NCI-H2227 treated with DMSO at 0.1 percent for 48 hours (cell line): ENCODE measurements around the gene GSC.
"Not testable (repeated sequence)": the region's sequence is repeated elsewhere in the genome, so short reads cannot be mapped to it uniquely, and the experiment has no call there.

Experiments used
- DNase-seq: peaks from one replicate; lab custom pipeline; 2025; lab: John Stamatoyannopoulos, UW

The GSC gene

GRCh38 chr14:94769391-94770250 is at the start of gene GSC:
Gene GSC (minus strand): TSS chr14:94770113. CDS start chr14:94770015, 98 bp downstream.
- no peak for DNase-seq

GRCh38 chr14:94819531-94819930 is 49.6 kb upstream of the GSC start:
- DNase-seq = no peak

- no peak for DNase-seq
Measured at GRCh38 chr14:94816113-94816512, 46.2 kb upstream of the GSC start.

GRCh38 chr14:94805680-94806288 is 35.9 kb upstream of the GSC start:
- DNase-seq = no peak

GRCh38 chr14:94801225-94801624 is 31.3 kb upstream of the GSC start:
- DNase-seq = no peak

GRCh38 chr14:94800764-94801163 is 30.9 kb upstream of the GSC start:
- not testable (repeated sequence) for DNase-seq

- DNase-seq = no peak
Measured at GRCh38 chr14:94797887-94798286, 28.0 kb upstream of the GSC start.

- no peak for DNase-seq
Measured at GRCh38 chr14:94796278-94796677, 26.4 kb upstream of the GSC start.

- no peak for DNase-seq
Measured at GRCh38 chr14:94795372-94795771, 25.5 kb upstream of the GSC start.

- DNase-seq = no peak
Measured at GRCh38 chr14:94793901-94794300, 24.0 kb upstream of the GSC start.

GRCh38 chr14:94787655-94788054 is 17.7 kb upstream of the GSC start:
- DNase-seq = no peak

- no peak for DNase-seq
Measured at GRCh38 chr14:94787092-94787491, 17.2 kb upstream of the GSC start.

GRCh38 chr14:94780536-94781399 is 10.9 kb upstream of the GSC start:
- no peak for DNase-seq

- no peak for DNase-seq
Measured at GRCh38 chr14:94779713-94780112, 9.8 kb upstream of the GSC start.

GRCh38 chr14:94775871-94776210 is 5.9 kb upstream of the GSC start:
- DNase-seq = no peak

GRCh38 chr14:94775091-94775870 is 5.4 kb upstream of the GSC start:
- no peak for DNase-seq

GRCh38 chr14:94774344-94775090 is 4.6 kb upstream of the GSC start:
- no peak for DNase-seq

GRCh38 chr14:94773655-94774343 is 3.9 kb upstream of the GSC start:
- DNase-seq = no peak

- DNase-seq = no peak
Measured at GRCh38 chr14:94773061-94773648, 3.2 kb upstream of the GSC start.

GRCh38 chr14:94772548-94772947 is 2.6 kb upstream of the GSC start:
- no peak for DNase-seq
